H54 (cell line): ENCODE measurements around the gene KRT31.
"Not testable (repeated sequence)": the region's sequence is repeated elsewhere in the genome, so short reads cannot be mapped to it uniquely, and the experiment has no call there.

Experiments used
- DNase-seq: peaks from one replicate; pipeline ENCODE4 v3.0.0; 2011; ENCODE audit warnings: low spot score, mixed read lengths; ENCODE audit not compliant: insufficient read length
- FAIRE-seq: peaks from 3 replicates; lab custom pipeline; 2011; peaks lifted over from hg19 to GRCh38; lab: Jason Lieb, UNC
- POLR2A ChIP-seq: IDR thresholded peaks from 2 replicates; pipeline ENCODE4 v1.6.1; 2011; ENCODE audit warnings: low read depth, mild to moderate bottlenecking, low read length

KRT31 gene

GRCh38 chr17:41424111-41424635 is 26.8 kb upstream of the KRT31 start, which contains the start of gene KRT37:
TSS of gene KRT37 (minus strand) at chr17:41424585. CDS start at chr17:41424523, 62 bp downstream.
- DNase-seq (no peak), FAIRE-seq (no peak)
- no peak for TF ChIP-seq POLR2A

- DNase-seq, FAIRE-seq: not testable (repeated sequence)
Measured at GRCh38 chr17:41422586-41422985, 25.2 kb upstream of the KRT31 start.

- TF ChIP-seq POLR2A, result no peak
- FAIRE-seq (no peak), DNase-seq (no peak)
Measured at GRCh38 chr17:41421617-41422016, 24.2 kb upstream of the KRT31 start.

GRCh38 chr17:41421116-41421515 is 23.7 kb upstream of the KRT31 start:
- FAIRE-seq, result no peak
- no peak for TF ChIP-seq POLR2A
- DNase-seq, result no peak

- DNase-seq, result no peak
- no peak for TF ChIP-seq POLR2A
- FAIRE-seq, result no peak
Measured at GRCh38 chr17:41420134-41420533, 22.7 kb upstream of the KRT31 start.

GRCh38 chr17:41419716-41420115 is 22.3 kb upstream of the KRT31 start:
- no peak for TF ChIP-seq POLR2A
- FAIRE-seq (no peak), DNase-seq (no peak)

GRCh38 chr17:41418116-41418860 is 20.9 kb upstream of the KRT31 start:
- no peak for DNase-seq
- FAIRE-seq, result no peak
- no peak for TF ChIP-seq POLR2A

- no peak for TF ChIP-seq POLR2A
- FAIRE-seq (no peak), DNase-seq (no peak)
Measured at GRCh38 chr17:41417576-41418015, 20.2 kb upstream of the KRT31 start.

- no peak for TF ChIP-seq POLR2A
- FAIRE-seq (no peak), DNase-seq (no peak)
Measured at GRCh38 chr17:41417127-41417526, 19.7 kb upstream of the KRT31 start.

- FAIRE-seq, result no peak
- no peak for TF ChIP-seq POLR2A
- no peak for DNase-seq
Measured at GRCh38 chr17:41416479-41416878, 19.1 kb upstream of the KRT31 start.

GRCh38 chr17:41415833-41416335 is 18.5 kb upstream of the KRT31 start:
- DNase-seq, result no peak
- FAIRE-seq, result no peak
- TF ChIP-seq POLR2A, result no peak

- DNase-seq, result no peak
- TF ChIP-seq POLR2A, result no peak
- no peak for FAIRE-seq
Measured at GRCh38 chr17:41415411-41415810, 18.0 kb upstream of the KRT31 start.

- no peak for DNase-seq
- no peak for TF ChIP-seq POLR2A
- FAIRE-seq, result no peak
Measured at GRCh38 chr17:41413982-41414381, 16.6 kb upstream of the KRT31 start.

GRCh38 chr17:41413353-41413957 is 16.0 kb upstream of the KRT31 start:
- TF ChIP-seq POLR2A, result no peak
- DNase-seq, result no peak
- no peak for FAIRE-seq
